ENCODE data around the gene IL15RA.
A peak's percentile ranks its signal among the peaks of the same experiment; 100 is the strongest.

Gene IL15RA

DNA sequence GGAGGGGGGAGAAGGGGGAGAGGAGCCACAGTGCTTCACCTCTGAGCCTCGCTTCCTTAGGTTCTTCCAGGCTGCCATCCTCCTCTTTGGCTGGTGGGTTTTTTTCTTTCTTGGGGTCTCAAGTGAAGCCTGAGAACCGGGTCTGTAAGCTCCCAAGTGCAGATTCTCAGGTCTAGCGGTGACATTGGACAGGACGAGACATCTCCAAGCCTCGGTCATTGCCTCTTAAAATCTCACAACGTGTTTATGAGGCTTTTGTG lies 817 bp upstream of the IL15RA start:
- peak overlapping the region; percentile 12 for H3K27ac ChIP-seq
- no peak overlapping the region for H3K9ac ChIP-seq
- peak overlapping the region; percentile 69 for H2AFZ ChIP-seq
- no peaks in the 10 kb centered on the region for H3K79me2 ChIP-seq
- no peaks in the 10 kb centered on the region for H3K27me3 ChIP-seq (ENCODE audit: control insufficient read depth, insufficient read depth, low read length)
- peak overlapping the region; percentile 91 for H3K4me2 ChIP-seq (ENCODE audit: low read length)
- no peaks in the 10 kb centered on the region for H3K9me3 ChIP-seq (ENCODE audit: control insufficient read depth, low read length)
- H3K36me3 ChIP-seq (ENCODE audit: control insufficient read depth, insufficient read depth, low read length): no peaks in the 10 kb centered on the region
- H3K4me1 ChIP-seq: no peaks in the 10 kb centered on the region
- peak overlapping the region; percentile 77 for H3K4me3 ChIP-seq (ENCODE audit: low read depth, low read length)
- TF ChIP-seq CTCF (IDR thresholded peaks at IDR 0.05): no peak

GRCh38 chr10:5976512-5977470 lies 552 bp downstream of the IL15RA start:
- Histone ChIP-seq H3K27ac (peak overlapping the region; percentile 61), H3K27me3 (ENCODE audit: control insufficient read depth, insufficient read depth, low read length) (no peaks in the 10 kb centered on the region), H2AFZ (peak overlapping the region; percentile 69), H3K36me3 (ENCODE audit: control insufficient read depth, insufficient read depth, low read length) (no peaks in the 10 kb centered on the region), H3K4me3 (ENCODE audit: low read depth, low read length) (peak overlapping the region; percentile 77), H3K9ac (no peak overlapping the region), H3K79me2 (no peaks in the 10 kb centered on the region), H3K4me1 (no peaks in the 10 kb centered on the region), H3K4me2 (ENCODE audit: low read length) (peak overlapping the region; percentile 91), H3K9me3 (ENCODE audit: control insufficient read depth, low read length) (no peaks in the 10 kb centered on the region)
- TF ChIP-seq CTCF (IDR thresholded peaks at IDR 0.05): no peak

DNA sequence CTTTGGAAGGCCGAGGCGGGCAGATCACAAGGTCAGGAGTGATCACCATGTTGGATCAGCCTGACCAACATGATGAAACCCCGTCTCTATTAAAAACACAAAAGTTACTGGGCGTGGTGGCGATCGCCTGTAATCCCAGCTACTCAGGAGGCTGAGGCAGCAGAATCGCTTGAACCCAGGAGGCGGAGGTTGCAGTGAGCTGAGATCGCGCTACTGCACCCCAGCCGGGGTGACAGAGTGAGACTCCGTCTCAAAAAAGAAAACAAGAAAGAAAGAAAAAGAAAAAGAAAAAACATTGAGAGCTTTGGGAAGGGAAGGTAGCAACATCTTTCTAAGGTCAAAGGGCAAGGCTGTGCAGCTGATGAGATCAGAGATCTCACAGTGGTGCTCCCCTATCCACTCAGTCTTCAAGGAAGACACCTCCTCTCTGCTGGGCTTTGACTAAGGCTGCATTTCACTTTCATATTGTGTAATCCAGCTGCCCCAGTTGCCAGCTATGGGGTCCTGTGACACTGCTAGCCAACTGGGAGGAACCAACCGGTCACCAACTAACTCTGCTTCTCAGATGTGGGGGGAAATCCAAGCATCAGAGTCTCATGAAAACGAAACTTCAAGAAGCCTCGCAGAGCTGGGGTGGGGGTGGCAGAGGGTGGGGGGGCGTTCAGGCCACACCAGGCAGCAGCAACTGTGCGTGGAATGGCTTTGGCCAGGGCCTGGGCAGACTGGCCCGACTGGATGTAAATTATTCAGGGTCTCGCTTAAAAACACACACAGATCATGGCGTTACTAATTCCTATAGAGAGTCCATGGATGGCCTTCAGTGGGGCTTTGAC lies 1.5 kb downstream of the IL15RA start:
- no peaks in the 10 kb centered on the region for H3K36me3 ChIP-seq (ENCODE audit: control insufficient read depth, insufficient read depth, low read length)
- H3K4me2 ChIP-seq (ENCODE audit: low read length): peak overlapping the region; percentile 91
- no peaks in the 10 kb centered on the region for H3K9me3 ChIP-seq (ENCODE audit: control insufficient read depth, low read length)
- no peaks in the 10 kb centered on the region for H3K79me2 ChIP-seq
- no peaks in the 10 kb centered on the region for H3K27me3 ChIP-seq (ENCODE audit: control insufficient read depth, insufficient read depth, low read length)
- no peaks in the 10 kb centered on the region for H3K4me1 ChIP-seq
- H3K4me3 ChIP-seq (ENCODE audit: low read depth, low read length): peak overlapping the region; percentile 77
- H2AFZ ChIP-seq: no peak overlapping the region
- TF ChIP-seq CTCF (IDR thresholded peaks at IDR 0.05): no peak
- peak overlapping the region; percentile 9 for H3K27ac ChIP-seq
- H3K9ac ChIP-seq: no peak overlapping the region

DNA sequence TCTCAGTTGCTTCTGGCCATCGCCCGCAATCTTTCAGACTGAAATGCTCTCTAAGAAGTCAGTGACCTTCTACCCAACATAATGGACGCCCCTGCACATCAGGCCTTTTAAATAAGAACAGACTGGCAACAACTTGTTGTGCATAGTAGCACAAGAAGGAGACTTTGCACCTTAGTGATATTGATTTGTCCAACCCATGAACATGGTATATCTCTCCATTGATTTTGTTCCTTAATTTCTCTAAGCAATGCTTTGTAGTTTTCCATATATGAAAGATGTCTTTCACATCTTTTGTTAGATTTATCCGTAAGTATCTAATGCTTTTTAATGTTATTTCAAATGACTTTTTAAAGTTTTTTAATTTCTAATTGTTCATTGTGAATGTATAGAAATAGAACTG lies 4.3 kb downstream of the IL15RA start:
- no peak overlapping the region for H3K4me2 ChIP-seq (ENCODE audit: low read length)
- H3K4me3 ChIP-seq (ENCODE audit: low read depth, low read length): no peak overlapping the region
- H2AFZ ChIP-seq: no peak overlapping the region
- no peaks in the 10 kb centered on the region for H3K27me3 ChIP-seq (ENCODE audit: control insufficient read depth, insufficient read depth, low read length)
- no peaks in the 10 kb centered on the region for H3K4me1 ChIP-seq
- no peak overlapping the region for H3K9ac ChIP-seq
- H3K9me3 ChIP-seq (ENCODE audit: control insufficient read depth, low read length): no peaks in the 10 kb centered on the region
- TF ChIP-seq CTCF (IDR thresholded peaks at IDR 0.05): no peak
- H3K79me2 ChIP-seq: no peaks in the 10 kb centered on the region
- H3K27ac ChIP-seq: no peak overlapping the region
- H3K36me3 ChIP-seq (ENCODE audit: control insufficient read depth, insufficient read depth, low read length): no peaks in the 10 kb centered on the region
